ENCODE data around the gene RERGL. TPM values are rescaled to one million over a fixed set of nuclear protein-coding genes. Genes with fewer than 3 reads are reported as not detected.

The RERGL gene
- total RNA-seq, 1 donor, result not detected

Other genes with a start within 250 kb of the RERGL start
- not detected in 2 replicates for gene PIK3C2G, start 171.3 kb upstream of the RERGL start, total RNA-seq

Data from fibroblast of villous mesenchyme (primary cell).